Measurements from ENCODE around the gene OR52D1.

OR52D1 gene

GRCh38 chr11:5488385-5488784 is at the start of gene OR52D1:
Gene OR52D1, plus strand, starts transcription at chr11:5488685. Its CDS starts 22 bp downstream, at chr11:5488707.
- in situ Hi-C loops (cut with MboI; ENCODE audit: low sequenced_read_pairs), result no loop called here

- in situ Hi-C loops (cut with MboI; ENCODE audit: low sequenced_read_pairs), result no loop called here
Observed at GRCh38 chr11:5441414-5441813, 47.1 kb upstream of the OR52D1 start, which contains the start of gene OR51I1. Gene OR51I1, minus strand, starts transcription at chr11:5441514. Its CDS starts 0 bp downstream, at chr11:5441514.

DNA sequence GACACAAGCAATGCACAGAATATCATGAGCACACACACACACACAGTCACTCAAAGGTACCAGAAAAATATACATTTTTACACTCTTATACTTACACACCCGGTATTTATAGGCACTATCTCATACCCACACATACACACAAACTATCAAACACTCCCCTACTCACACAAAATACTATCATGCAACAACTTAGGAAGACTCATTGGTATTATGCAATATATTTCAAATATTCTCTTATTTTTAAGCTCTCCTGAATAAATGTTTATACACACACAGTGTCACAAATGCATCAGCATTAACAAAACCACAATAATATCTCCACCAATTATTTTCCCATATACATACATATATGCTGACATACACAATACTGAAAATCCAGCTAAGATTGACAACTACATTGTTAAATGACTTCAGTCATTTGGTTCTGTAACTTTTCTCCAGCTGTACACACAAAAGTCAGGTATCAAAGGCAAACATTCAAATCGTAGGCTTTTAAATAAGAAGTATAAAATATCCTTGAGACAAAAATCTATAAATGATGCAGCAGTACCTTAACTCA is 44.6 kb upstream of the OR52D1 start:
- in situ Hi-C loops (cut with MboI; ENCODE audit: low sequenced_read_pairs), result no loop called here

DNA sequence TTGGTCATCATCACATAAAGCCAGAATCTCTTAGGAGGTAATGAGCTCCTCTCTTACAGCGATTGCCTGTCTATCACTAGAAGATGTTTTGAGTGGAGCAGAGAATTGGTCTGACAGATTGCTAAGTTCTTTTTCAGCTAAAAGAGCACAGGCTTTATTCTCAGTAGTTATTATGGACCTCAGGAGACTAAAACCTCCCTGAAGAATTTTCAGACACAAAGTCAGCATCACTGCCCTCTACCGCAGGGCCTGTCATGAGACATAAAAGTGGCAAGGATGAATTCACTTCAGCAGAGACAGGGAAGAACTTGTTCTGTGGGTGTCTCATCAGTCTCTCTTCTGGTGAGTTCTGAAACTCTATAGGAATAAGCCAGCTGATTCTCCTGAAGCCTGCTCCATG is 39.5 kb upstream of the OR52D1 start, which contains the start of gene OR51I2:
TSS of gene OR51I2 (plus strand) at position 301 of the 400 bp plus-strand sequence. CDS start 4,166 bp downstream, outside the sequence.
- in situ Hi-C loops (cut with MboI; ENCODE audit: low sequenced_read_pairs), result no loop called here

DNA sequence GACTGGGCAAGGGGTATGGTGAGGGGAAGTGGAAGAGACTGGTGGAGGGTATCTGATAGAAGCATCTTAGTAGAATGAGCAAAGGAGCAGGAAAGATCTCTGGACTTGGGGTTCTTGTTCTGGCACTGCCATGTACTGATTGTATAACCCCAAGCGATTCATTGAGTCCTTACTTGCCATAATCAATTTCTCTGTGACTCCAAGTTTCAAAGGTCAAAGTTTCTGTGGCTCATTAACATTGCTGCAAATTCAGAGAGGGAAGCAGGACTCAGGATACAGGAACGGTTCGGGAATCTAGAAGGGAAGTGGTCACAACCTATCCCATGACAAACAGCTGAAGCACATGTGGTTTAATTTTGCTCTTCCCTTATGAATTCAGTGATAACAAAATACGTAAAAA is 39.1 kb upstream of the OR52D1 start:
- in situ Hi-C loops (cut with MboI; ENCODE audit: low sequenced_read_pairs), result no loop called here

DNA sequence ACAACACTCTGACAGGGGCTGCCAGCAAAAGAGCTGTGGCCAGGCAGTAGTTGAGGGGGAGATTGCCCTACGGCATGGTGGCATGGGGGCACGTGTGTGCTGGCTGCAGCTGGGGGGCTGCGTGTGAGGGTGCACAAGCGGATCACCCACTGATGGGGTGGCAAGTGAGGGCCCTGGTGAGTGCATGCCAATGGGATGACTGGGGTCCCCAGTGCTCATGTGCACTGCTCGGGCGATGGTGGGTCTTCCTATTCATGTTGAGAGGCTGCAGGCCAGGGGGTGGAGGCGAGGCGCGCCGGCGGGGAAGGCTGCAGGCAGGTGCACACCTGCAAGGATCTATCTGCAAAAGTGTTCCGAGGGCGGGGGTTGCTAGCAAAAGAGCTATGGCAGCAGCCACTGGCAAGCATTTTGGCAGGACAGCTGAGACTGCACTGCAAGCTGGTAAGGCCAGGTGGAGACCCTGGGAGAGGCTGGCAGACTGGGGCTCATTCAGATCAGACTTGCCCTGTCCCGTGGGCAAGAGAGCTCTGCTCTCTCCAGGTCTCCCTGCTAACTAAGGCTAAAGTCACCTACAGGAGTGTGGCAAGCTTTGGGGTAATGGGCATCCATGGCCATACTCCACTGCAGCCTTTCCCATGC is 27.4 kb upstream of the OR52D1 start:
- in situ Hi-C loops (cut with MboI; ENCODE audit: low sequenced_read_pairs), result no loop called here

- in situ Hi-C loops (cut with MboI; ENCODE audit: low sequenced_read_pairs), result no loop called here
Observed at GRCh38 chr11:5467527-5467926, 21.0 kb upstream of the OR52D1 start.

GRCh38 chr11:5473921-5474320 is 14.6 kb upstream of the OR52D1 start:
- in situ Hi-C loops (cut with MboI; ENCODE audit: low sequenced_read_pairs), result no loop called here

DNA sequence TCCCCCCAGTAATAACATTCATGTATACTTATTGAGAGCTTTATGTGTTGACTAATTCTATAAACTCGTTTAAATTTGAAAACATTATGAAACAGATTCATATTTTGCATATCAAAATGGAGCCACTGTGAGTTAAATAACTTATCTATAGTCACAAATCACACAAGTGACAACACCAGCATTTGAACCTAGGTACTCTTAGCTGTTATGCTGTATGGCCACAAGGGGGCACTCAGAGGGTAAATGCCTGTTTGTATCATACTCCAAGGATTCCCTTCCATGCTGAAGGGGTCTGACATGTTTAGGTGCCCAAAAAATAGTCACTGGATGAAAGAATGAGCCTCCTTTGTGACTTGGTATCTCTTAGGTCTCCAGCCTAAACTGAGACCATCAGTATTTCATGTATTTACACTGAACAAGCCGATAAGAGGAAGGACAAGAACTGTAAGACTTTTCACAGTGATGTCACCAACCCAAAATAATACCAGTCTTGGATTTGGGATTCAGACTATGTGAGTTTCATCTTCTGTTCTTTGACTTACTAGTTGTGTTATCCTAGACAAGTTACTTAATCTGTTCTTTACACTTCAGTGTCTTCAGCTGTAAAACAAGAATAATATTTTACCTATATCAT is 12.2 kb upstream of the OR52D1 start:
- in situ Hi-C loops (cut with MboI; ENCODE audit: low sequenced_read_pairs), result no loop called here

DNA sequence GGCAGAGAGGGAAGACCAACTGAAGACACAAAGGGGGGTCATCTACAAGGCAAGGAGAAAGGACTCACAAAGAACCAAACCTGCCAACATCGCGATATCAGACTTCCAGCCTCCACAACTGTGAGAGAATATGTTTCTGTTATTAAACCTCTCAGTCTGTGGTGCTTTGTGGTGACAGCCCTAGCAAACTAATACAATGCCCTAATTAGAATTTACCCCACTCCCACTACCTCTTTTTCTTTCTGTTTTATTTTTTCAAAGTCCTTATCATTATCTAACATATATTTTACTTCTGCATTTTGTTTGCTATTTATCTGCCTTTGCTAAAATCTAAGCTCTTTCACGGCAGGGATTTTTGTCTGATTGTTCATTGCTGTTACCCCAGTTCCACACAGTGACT is 2.5 kb upstream of the OR52D1 start:
- in situ Hi-C loops (cut with MboI; ENCODE audit: low sequenced_read_pairs), result no loop called here

DNA sequence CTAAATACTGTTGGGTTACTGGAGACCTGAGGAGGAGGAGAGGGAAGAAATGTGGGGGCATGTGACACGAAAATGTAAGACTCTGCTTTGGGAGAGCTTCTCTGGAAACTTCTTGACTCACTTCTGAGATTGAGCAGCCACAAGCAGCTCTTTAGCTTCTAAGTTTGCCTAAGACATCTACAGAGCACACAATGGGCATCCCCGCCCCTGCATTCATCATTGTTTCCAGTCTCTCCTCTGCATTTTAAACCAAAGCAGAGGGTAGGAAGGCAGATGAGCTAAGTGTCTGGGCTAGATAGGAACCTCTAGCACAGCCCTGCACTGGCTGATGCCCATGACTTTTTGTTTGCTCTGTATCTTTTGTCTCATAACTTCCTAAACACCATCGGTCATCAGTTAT is 2.1 kb upstream of the OR52D1 start:
- in situ Hi-C loops (cut with MboI; ENCODE audit: low sequenced_read_pairs), result no loop called here

DNA sequence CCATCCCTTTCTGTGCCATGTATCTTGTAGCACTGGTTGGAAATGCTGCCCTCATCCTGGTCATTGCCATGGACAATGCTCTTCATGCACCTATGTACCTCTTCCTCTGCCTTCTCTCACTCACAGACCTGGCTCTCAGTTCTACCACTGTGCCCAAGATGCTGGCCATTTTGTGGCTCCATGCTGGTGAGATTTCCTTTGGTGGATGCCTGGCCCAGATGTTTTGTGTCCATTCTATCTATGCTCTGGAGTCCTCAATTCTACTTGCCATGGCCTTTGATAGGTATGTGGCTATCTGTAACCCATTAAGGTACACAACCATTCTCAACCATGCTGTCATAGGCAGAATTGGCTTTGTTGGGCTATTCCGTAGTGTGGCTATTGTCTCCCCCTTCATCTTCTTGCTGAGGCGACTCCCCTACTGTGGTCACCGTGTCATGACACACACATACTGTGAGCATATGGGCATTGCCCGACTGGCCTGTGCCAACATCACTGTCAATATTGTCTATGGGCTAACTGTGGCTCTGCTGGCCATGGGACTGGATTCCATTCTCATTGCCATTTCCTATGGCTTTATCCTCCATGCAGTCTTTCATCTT is 414 bp downstream of the OR52D1 start:
- in situ Hi-C loops (cut with MboI; ENCODE audit: low sequenced_read_pairs), result no loop called here

DNA sequence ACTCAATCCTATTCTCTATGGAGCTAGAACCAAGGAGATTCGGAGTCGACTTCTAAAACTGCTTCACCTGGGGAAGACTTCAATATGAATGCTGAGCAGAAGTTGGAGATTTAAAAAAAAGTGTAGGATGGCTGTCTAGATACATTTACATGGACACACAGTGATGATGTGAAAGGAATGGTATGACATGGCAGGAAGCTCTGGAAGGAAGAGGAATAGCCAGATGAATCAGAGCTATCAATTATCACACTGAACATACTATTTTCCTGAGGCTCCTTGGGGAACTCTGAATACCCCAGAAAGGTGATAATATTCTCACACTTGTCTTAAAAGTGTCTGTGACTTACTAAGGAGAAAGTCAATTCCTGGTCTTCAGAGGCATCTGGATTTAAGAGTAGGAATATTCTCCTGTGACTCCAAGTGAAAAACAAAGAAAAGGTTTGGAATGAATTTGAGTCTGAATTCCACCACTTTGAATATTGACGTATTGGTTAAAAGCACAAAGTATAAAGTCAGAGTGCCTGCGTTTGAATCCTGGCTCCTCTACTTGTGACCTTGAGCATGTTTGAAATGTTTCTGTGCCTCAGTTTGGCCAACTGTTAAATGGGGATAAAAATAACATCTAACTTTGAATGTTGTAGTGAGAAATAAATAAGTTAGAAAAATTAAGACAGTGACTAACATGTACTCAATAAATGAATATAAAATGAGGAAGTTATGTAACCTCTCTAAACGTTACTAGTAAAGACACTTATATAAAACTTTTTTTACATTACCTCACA is 1.3 kb downstream of the OR52D1 start:
- in situ Hi-C loops (cut with MboI; ENCODE audit: low sequenced_read_pairs), result no loop called here

GRCh38 chr11:5499671-5500070 is 11.2 kb downstream of the OR52D1 start:
- in situ Hi-C loops (cut with MboI; ENCODE audit: low sequenced_read_pairs), result no loop called here

DNA sequence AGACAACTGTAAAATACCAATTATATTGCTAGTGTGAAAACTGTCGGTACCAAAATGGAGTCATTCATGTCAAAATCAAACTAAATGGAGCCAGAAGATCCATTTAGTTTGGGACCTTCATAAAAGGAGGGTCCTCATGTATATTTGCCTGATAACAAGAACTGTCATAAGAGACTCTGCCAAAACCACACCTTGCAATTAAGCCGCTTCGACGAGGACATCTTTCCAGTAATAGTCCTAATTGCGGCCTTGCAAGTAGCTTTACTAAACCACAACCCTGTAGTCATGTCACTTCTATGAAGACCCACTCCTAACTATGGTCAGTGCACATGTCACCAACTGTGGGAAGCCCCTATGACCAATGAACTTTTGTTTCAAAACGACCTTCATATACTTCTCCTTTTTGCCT is 11.9 kb downstream of the OR52D1 start:
- in situ Hi-C loops (cut with MboI; ENCODE audit: low sequenced_read_pairs), result no loop called here

DNA sequence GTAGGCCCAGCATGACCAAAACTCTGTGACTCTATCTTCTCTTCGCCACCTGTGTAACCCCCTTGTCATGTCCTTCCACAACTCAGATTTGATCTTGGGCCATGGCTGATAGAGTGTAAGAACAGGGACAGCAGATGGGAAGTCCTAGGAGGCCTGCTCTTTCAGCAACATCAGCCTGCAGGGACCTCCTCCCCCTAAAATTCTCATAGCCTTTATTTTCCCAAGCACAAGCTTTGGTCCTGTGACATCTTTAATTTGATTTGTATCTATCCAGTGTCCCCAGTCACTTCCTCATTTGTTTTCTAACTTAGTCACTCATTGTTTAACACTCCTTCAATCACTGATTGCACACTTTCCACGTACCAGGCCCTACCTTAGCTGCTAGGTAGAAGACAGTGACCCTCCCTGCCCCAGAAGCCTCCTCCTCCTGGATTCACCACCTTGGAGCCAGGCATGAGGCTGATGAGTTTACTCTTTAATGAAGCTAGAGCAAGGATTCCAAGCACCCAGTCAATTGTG is 16.0 kb downstream of the OR52D1 start:
- in situ Hi-C loops (cut with MboI; ENCODE audit: low sequenced_read_pairs), result no loop called here

GRCh38 chr11:5505363-5506048 is 17.0 kb downstream of the OR52D1 start:
- in situ Hi-C loops (cut with MboI; ENCODE audit: low sequenced_read_pairs), result no loop called here

- in situ Hi-C loops (cut with MboI; ENCODE audit: low sequenced_read_pairs), result no loop called here
Observed at GRCh38 chr11:5507177-5507932, 18.9 kb downstream of the OR52D1 start.

GRCh38 chr11:5507933-5508305 is 19.4 kb downstream of the OR52D1 start:
- in situ Hi-C loops (cut with MboI; ENCODE audit: low sequenced_read_pairs), result no loop called here

DNA sequence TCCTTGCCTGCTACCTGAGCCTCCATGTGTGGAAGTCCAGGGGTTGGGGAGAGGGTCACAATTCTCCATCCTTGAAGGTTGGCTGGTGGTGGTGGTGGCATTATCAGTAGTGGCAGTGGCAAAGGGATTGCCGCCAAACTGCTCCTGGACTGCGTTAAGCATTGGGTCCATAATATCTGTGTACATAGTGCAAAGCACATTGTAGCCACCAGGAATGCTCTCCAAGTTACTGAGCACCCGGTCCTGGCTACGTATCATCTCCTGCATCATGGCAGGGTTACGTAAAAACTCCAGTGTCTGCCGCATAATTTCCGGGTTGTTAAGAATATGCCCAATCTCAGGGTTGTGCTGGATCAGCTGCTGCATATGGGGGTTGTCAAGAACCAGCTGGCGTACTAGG is 20.1 kb downstream of the OR52D1 start:
- in situ Hi-C loops (cut with MboI; ENCODE audit: low sequenced_read_pairs), result no loop called here

Measured in HL-60/S4 (cell line).